ENCODE results near the gene TRIM8.

Gene TRIM8

GRCh38 chr10:102616066-102616770 lies 28.1 kb upstream of the TRIM8 start:
- no peak overlapping the region for H3K4me3 ChIP-seq (ENCODE audit: low read depth, low read length)
- no peak for TF ChIP-seq POLR2A (IDR thresholded peaks at IDR 0.05; ENCODE audit: extremely low read depth, insufficient read length)
- no peak for TF ChIP-seq CTCF (IDR thresholded peaks at IDR 0.05; ENCODE audit: low read depth, low read length)
- no peak for TF ChIP-seq MYC (IDR thresholded peaks at IDR 0.05; ENCODE audit: low read depth, low read length)
- no peak for TF ChIP-seq MAX (IDR thresholded peaks at IDR 0.05; ENCODE audit: low read depth, low read length)
- peak; percentile 52 for DNase-seq (ENCODE audit: low read depth)

GRCh38 chr10:102617041-102617440 lies 27.2 kb upstream of the TRIM8 start:
- DNase-seq (ENCODE audit: low read depth): no peak
- H3K4me3 ChIP-seq (ENCODE audit: low read depth, low read length): no peak overlapping the region
- TF ChIP-seq MAX (IDR thresholded peaks at IDR 0.05; ENCODE audit: low read depth, low read length): no peak
- TF ChIP-seq CTCF (IDR thresholded peaks at IDR 0.05; ENCODE audit: low read depth, low read length): no peak
- no peak for TF ChIP-seq POLR2A (IDR thresholded peaks at IDR 0.05; ENCODE audit: extremely low read depth, insufficient read length)
- TF ChIP-seq MYC (IDR thresholded peaks at IDR 0.05; ENCODE audit: low read depth, low read length): no peak

- TF ChIP-seq CTCF (IDR thresholded peaks at IDR 0.05; ENCODE audit: low read depth, low read length) (no peak), POLR2A (IDR thresholded peaks at IDR 0.05; ENCODE audit: extremely low read depth, insufficient read length) (no peak), MYC (IDR thresholded peaks at IDR 0.05; ENCODE audit: low read depth, low read length) (no peak), MAX (IDR thresholded peaks at IDR 0.05; ENCODE audit: low read depth, low read length) (no peak)
- H3K4me3 ChIP-seq (ENCODE audit: low read depth, low read length): no peak overlapping the region
- no peak for DNase-seq (ENCODE audit: low read depth)
Observed at GRCh38 chr10:102617816-102618215, 26.5 kb upstream of the TRIM8 start.

- TF ChIP-seq CTCF (IDR thresholded peaks at IDR 0.05; ENCODE audit: low read depth, low read length): no peak
- TF ChIP-seq MAX (IDR thresholded peaks at IDR 0.05; ENCODE audit: low read depth, low read length): no peak
- TF ChIP-seq MYC (IDR thresholded peaks at IDR 0.05; ENCODE audit: low read depth, low read length): no peak
- DNase-seq (ENCODE audit: low read depth): no peak
Observed at GRCh38 chr10:102619281-102619981, 24.8 kb upstream of the TRIM8 start.

GRCh38 chr10:102620138-102620590 lies 24.1 kb upstream of the TRIM8 start:
- no peak for TF ChIP-seq MAX (IDR thresholded peaks at IDR 0.05; ENCODE audit: low read depth, low read length)
- TF ChIP-seq CTCF (IDR thresholded peaks at IDR 0.05; ENCODE audit: low read depth, low read length): no peak
- no peak for TF ChIP-seq MYC (IDR thresholded peaks at IDR 0.05; ENCODE audit: low read depth, low read length)
- no peak for TF ChIP-seq POLR2A (IDR thresholded peaks at IDR 0.05; ENCODE audit: extremely low read depth, insufficient read length)
- no peak overlapping the region for H3K4me3 ChIP-seq (ENCODE audit: low read depth, low read length)
- DNase-seq (ENCODE audit: low read depth): no peak

More at GRCh38 chr10:102619281-102619981, 24.8 kb upstream of the TRIM8 start:
- H3K4me3 ChIP-seq (ENCODE audit: low read depth, low read length): no peak overlapping the region

All from NB4 (cell line).